ENCODE results near the gene TENM4. TPM values are rescaled to one million over a fixed set of nuclear protein-coding genes. Genes with fewer than 3 reads are reported as not detected.

The TENM4 gene
- total and polyA plus RNA-seq, 2 of the 8 experiments (the other 6 are each of a cell fraction or from before 2014, with no cell fraction given): 3.5 to 7.2 TPM

- TF ChIP-seq BRCA1 (IDR thresholded peaks at IDR 0.05; ENCODE audit: low read depth, low read length) (no peak), BCL11A (IDR thresholded peaks at IDR 0.05; ENCODE audit: low read depth in 2 of 2, low read length in 2 of 2) (no peak), EGR1 (IDR thresholded peaks at IDR 0.05; ENCODE audit: borderline replicate concordance, low read depth, low read length) (no peak), EZH2 (IDR thresholded peaks at IDR 0.05; ENCODE audit: low read depth, low read length, severe bottlenecking) (no peak)
These were observed 152.9 kb downstream of the TENM4 start (continued) for GRCh38 chr11:79287952-79288351.
